Measurements from ENCODE around the gene FXYD2.
A peak's percentile ranks its signal among the peaks of the same experiment; 100 is the strongest.
"Not testable (repeated sequence)": the region's sequence is repeated elsewhere in the genome, so short reads cannot be mapped to it uniquely, and the experiment has no call there.

Gene FXYD2

DNA sequence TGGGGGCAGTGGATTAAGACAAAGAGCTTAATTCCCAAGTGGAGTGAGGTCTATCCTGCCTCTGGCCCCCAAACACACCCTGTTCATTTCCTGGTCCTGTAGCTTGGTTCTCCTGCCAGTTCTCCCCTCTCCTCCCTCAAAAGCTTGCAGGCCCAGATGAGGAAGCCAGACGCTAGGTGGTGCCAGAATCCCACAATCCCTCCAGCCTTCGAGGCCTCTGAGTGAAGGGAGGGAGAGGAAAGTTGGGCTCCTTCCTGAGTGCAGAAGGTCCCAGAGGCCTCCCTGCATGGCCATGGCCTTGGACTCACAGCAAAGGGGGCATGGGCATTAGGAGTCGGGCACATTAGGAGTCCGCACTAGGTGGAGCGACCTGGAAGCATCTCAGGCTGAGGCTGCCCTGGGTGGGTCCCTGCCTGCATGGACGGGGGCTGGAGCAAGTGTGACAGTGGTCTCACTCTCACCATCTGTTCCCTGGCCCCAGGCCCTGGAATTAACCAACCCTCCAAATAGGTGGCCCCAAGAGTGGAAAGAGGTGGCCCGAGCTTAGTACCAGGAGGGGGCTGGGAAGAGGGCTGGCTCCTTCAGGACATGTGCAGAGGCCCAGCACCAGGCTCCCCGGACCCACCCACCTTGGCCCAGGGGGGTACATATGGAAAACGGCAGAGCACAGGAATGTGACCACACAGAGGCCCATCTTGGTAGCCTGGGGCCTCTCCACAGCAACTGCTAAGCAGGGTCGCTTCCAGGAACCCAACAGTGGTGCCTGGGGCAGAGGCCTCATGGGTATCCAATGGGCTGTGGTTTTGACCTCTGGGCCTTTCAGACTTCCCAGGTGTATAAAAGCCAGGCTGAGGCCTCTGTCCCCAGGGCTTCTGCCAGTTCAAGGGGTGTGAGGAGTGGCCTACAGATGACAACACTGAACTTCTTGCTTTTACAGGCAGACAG, 5.2 kb downstream of the FXYD2 start:
- TF ChIP-seq JUND (IDR thresholded peaks at IDR 0.05; ENCODE audit: low read depth): no peak
- DNase-seq (ENCODE audit: low read depth in 1 of 2, low spot score in 1 of 2): peak; percentile 89 to 93
- in situ Hi-C loops (cut with HindIII; ENCODE audit: low pct_unique_long_range_greater_than_20kb, low sequenced_read_pairs): loop anchor here (25.0 kb wide), 1 partner anchor 382 kb away; no protein-coding TSS in a partner anchor

DNA sequence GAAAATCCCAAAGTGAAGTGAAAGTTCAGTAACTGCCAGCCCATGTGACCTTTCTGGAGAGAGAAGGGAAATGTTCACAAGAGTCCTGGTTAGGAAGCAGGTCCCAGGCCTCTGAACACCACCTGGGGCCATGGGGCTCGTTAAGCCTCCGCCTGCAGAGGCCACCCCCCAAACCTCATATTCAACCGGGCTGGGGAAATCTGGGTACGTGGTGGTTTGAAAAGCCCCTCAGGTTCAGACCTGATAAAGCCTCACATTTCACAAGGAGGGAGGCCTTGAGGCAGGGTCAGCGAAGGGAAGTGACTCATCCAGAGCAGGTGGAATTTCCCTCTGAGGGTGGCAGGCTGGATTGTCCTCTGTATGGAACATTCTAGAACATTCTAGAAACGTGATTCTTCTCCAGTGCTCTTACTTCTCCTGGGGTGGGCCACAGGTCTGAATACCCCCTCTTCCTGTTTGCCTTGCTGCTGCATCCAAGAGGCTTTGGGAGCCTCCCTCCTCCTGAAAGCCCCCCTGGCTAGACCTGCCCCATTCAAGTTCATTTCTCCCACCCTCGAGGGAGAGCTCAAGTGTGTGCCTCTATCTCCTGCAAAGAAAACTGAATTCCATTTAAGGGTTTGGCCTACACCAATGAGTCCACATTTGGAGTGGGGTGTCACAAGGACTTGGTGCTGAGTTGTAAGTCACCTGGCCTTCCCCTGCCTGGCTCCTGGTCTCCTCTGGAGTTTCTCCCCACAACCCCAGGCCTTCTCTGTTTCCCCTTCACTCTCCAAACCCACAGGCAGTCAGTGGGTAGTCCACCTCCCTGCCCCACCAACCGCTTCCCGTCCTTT, 6.3 kb downstream of the FXYD2 start:
- TF ChIP-seq JUND (IDR thresholded peaks at IDR 0.05; ENCODE audit: low read depth): no peak
- in situ Hi-C loops (cut with HindIII; ENCODE audit: low pct_unique_long_range_greater_than_20kb, low sequenced_read_pairs): loop anchor here (25.0 kb wide), 1 partner anchor 381 kb away; no protein-coding TSS in a partner anchor

DNA sequence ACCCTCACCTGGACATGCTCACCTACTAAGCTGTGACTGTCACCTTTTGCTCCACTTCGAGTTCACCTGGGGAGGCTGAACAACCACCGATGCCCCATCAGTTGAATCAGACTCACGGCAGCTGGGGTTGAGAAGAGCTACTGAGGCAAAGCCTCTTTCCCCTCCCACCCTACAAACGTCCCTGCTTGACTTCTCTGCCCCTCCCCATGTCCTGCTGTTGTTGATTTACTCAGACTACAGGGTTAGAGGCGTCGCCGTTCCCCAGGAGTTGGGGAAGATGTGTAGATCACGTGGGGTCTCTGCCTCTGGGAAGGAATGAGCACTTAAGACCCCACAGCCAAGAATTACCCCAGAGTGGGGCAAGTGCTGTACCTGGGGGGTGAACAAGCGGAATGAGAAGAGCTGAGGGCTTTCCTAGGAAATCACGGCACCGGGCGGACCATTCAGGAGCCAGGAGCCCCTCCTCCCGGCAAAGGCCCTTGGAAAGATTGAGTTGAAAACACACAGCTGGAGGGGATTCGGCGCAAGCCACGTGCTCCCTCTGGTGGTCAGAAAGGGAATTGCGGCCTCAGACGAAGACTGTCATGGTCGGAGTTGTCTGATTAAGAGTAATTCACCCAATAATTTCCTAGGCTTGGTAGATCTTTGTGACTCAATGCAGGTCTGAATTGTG, 7.0 kb downstream of the FXYD2 start:
- peak; percentile 41 to 76 for DNase-seq (ENCODE audit: low read depth in 1 of 2, low spot score in 1 of 2)
- in situ Hi-C loops (cut with HindIII; ENCODE audit: low pct_unique_long_range_greater_than_20kb, low sequenced_read_pairs): loop anchor here (25.0 kb wide), 1 partner anchor 380 kb away; no protein-coding TSS in a partner anchor
- no peak for TF ChIP-seq JUND (IDR thresholded peaks at IDR 0.05; ENCODE audit: low read depth)

More for the DNA sequence above, 6.3 kb downstream of the FXYD2 start:
- no peak for DNase-seq (ENCODE audit: low read depth in 1 of 2, low spot score in 1 of 2)

DNA sequence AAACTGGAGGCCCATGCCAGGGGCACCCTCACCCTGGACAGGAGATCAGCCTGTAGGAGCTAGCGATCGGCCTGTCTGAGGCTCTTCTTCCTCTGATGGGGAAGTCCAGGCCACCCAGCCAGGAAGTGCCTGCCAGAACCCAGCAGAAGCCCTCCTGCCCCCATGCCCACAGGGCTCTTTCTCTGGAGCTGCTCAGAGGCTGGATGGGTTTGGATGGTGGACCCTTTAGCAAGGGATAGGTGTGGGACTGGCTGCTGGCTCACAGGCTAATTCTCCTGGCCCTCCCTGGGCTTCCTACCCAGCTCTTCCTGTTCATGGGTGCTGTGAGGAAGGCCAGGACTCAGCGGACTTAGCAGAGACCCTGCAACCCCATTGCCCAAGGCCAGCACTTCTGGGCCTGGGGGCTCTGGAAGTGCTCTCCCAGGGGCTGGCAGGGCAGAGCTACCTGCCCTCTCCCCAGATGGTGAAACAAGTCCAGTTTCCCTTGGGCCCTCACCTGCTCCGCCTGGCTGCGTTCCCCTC, 7.6 kb downstream of the FXYD2 start:
- no peak for TF ChIP-seq JUND (IDR thresholded peaks at IDR 0.05; ENCODE audit: low read depth)
- in situ Hi-C loops (cut with HindIII; ENCODE audit: low pct_unique_long_range_greater_than_20kb, low sequenced_read_pairs): loop anchor here (25.0 kb wide), 1 partner anchor 380 kb away; no protein-coding TSS in a partner anchor

DNA sequence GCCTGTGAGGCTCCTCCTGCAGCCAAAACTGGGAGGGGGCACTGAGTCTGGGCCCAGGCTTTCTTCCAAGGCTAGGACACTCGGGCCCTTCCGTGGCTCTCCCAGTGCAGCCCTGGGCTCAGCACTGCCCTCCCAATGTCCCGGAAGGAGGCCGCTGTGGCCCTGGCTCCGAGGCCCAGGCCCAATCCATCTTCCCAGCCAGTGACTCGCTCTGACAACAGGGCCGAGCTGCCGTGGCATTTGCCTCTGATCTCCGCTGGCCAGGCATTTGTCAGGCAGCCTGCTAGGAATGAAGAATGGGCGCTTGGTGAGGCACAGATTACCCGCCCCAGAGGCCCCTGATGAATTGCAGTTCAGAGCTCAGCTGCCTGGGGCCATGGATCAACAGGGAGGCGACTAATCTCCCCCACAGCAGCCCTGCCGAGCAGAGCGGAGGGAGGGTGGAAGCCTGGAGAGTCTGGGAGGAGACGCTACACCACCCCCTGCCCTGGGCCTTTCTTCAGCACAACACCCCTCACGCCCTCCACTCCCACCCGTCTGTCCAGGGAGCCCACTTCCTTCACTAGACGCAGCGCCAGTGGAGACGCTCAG, 8.3 kb downstream of the FXYD2 start:
- TF ChIP-seq JUND (IDR thresholded peaks at IDR 0.05; ENCODE audit: low read depth): no peak
- no peak for DNase-seq (ENCODE audit: low read depth in 1 of 2, low spot score in 1 of 2)
- in situ Hi-C loops (cut with HindIII; ENCODE audit: low pct_unique_long_range_greater_than_20kb, low sequenced_read_pairs): loop anchor here (25.0 kb wide), 1 partner anchor 379 kb away; no protein-coding TSS in a partner anchor

More for the DNA sequence above, 7.6 kb downstream of the FXYD2 start:
- DNase-seq (ENCODE audit: low read depth in 1 of 2, low spot score in 1 of 2): no peak

DNA sequence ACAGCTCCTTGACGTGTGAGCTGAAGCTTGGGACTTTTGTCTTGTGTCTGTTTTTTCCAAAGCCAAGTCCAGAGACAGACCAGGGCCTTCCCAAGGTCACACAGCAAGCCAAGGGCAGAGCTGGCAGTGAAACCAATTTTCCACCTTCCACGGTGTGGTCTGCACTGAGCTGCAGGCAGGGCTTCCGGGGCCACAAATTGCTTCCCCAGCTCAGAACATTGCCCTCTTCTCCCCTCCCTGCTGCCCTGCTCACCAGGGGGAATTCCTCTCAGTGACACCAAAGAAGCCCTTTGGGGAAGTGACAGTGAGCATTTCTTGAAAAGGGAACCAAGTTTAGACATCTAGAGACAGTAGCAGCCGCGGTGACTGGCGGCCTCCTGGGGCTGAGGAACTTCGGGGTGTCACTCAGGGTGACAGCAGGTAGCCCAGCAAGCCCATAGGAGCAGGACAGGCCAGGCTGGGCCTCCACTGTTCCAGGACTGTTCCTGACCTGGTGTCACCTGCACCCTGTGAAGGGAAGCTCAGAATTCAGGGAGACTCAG, 9.2 kb downstream of the FXYD2 start:
- TF ChIP-seq JUND (IDR thresholded peaks at IDR 0.05; ENCODE audit: low read depth): no peak
- no peak for DNase-seq (ENCODE audit: low read depth in 1 of 2, low spot score in 1 of 2)
- in situ Hi-C loops (cut with HindIII; ENCODE audit: low pct_unique_long_range_greater_than_20kb, low sequenced_read_pairs): loop anchor here (25.0 kb wide), 1 partner anchor 378 kb away; no protein-coding TSS in a partner anchor

DNA sequence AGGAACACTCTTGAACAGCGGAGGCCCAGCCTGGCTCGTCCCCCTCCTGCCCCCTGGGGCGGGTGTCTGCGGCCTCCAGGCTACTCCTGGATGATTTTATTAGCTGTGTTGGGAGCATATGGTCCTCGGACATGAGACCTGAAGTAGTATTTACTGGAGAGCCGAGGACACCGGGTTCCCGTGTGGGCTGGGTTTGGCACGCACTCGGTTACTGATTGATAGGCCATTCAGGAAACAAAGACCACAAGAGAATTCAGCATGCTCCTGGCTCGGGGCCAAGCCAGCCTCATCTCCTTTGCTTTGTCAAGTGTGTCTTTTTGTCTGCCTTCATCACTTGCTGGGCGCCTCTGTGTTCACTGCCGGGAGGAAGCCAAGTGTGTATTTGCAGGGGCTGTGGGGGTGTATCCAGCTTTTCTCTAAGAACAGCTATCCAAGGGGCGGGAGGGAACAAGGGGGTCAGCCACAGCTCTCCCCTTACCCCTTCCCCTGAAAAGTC, 9.7 kb downstream of the FXYD2 start:
- in situ Hi-C loops (cut with HindIII; ENCODE audit: low pct_unique_long_range_greater_than_20kb, low sequenced_read_pairs): loop anchor here (25.0 kb wide), 1 partner anchor 378 kb away; no protein-coding TSS in a partner anchor
- no peak for TF ChIP-seq JUND (IDR thresholded peaks at IDR 0.05; ENCODE audit: low read depth)
- DNase-seq (ENCODE audit: low read depth in 1 of 2, low spot score in 1 of 2): no peak

DNA sequence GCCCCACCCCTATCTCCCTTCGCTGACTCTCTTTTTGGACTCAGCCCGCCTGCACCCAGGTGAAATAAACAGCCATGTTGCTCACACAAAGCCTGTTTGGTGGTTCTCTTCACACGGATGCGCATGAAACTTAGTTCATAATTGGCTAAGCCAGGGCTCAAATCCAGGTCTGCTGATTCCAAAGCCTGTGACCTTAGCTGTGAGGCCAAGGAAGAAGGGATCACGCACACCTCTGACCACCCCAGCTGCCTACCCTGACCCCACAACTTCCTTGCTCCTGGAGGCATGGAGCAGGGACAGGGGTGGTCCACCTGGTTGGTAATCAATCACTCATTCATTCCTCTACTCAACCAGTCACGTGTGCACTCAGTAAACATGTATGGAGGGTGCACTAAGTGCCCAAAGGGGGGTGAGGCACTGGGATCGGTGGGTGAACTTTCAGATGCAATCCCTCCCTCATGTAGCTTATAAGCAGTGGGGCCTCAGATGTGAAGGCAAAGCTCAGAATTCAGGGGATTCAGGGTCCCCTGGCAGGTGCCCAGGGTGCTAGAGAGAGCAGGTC, 10.3 kb downstream of the FXYD2 start:
- in situ Hi-C loops (cut with HindIII; ENCODE audit: low pct_unique_long_range_greater_than_20kb, low sequenced_read_pairs): loop anchor here (25.0 kb wide), 1 partner anchor 377 kb away; no protein-coding TSS in a partner anchor
- no peak for DNase-seq (ENCODE audit: low read depth in 1 of 2, low spot score in 1 of 2)
- TF ChIP-seq JUND (IDR thresholded peaks at IDR 0.05; ENCODE audit: low read depth): no peak

DNA sequence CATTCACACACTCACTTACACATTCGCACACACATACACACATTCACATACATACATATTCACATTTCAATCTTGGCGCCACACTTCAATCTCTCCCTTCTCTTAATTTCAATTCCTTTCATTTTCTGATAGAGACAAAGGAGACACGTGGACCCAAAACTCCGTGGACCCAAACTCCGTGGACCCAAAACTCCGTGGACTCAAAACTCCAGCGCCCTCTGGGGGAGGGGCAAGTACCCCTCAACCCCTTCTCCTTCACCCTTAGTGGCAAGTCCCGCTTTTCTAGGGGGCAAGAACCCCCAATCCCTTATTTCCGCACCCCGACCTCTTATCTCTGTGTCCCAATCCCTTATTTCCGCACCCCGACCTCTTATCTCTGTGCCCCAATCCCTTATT, 14.5 kb downstream of the FXYD2 start:
- not testable (repeated sequence) for DNase-seq (ENCODE audit: low read depth in 1 of 2, low spot score in 1 of 2)
- in situ Hi-C loops (cut with HindIII; ENCODE audit: low pct_unique_long_range_greater_than_20kb, low sequenced_read_pairs): loop anchor here (25.0 kb wide), 1 partner anchor 373 kb away; no protein-coding TSS in a partner anchor

DNA sequence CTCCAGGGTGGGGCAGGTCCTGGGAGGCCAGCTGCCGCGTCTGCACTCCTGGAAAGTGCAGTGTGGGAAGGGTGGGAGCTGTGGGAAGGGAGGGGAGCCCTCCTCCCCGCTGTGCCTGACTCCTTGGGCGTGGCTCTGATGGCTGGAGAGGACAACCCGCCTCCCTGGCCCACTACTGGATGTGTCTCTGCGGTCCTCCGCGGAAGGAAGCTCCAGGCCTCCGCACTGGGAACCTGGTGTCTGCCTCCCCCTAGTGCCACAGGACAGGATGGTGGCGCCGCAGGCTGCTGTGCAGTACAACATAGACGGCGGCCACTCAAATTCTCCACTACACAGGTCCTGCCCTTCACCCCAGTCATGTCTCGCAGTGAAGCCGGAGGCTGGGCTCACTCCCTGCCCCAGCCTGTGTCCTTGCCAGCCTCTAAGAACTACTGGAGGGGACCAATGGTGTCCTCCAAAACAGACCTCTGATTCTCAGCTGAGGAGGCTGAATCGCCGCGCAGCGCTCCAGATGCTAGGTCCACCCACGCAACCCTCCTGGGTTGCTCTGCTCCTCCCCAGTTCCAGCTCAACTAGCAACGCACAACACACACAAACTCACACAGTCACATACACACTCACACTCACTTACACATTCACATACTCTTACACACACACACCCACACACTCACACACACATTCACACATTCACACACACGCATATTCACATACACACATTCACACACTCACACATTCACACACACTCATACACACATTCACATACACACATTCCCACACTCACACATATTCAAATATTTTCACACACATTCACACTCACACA, 15.1 kb downstream of the FXYD2 start:
- in situ Hi-C loops (cut with HindIII; ENCODE audit: low pct_unique_long_range_greater_than_20kb, low sequenced_read_pairs): loop anchor here (25.0 kb wide), 1 partner anchor 372 kb away; no protein-coding TSS in a partner anchor
- DNase-seq (ENCODE audit: low read depth in 1 of 2, low spot score in 1 of 2): peak; percentile 89 to 92
- no peak for TF ChIP-seq JUND (IDR thresholded peaks at IDR 0.05; ENCODE audit: low read depth)

Data from T47D (cell line).